ENCODE results near the gene LRRC8D.

DNA sequence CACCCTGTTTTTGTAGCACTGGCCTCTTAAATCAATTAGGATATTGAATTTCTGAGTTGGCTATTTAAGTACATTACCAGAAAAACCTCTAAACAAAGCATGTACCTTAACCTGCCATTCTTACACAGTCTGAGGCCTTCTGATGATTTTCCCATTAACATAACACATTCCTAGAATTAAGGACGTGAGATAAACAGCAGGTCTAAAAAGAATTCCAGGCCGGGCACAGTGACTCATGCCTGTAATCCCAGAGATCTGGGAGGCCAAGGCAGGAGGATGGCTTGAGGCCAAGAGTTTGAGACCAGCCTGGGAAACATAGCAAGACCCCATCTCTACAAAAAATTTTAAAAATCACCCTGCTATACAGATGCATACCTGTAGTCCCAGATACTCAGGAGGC, 18.0 kb upstream of the LRRC8D start:
- TF ChIP-seq, protein P1, sequence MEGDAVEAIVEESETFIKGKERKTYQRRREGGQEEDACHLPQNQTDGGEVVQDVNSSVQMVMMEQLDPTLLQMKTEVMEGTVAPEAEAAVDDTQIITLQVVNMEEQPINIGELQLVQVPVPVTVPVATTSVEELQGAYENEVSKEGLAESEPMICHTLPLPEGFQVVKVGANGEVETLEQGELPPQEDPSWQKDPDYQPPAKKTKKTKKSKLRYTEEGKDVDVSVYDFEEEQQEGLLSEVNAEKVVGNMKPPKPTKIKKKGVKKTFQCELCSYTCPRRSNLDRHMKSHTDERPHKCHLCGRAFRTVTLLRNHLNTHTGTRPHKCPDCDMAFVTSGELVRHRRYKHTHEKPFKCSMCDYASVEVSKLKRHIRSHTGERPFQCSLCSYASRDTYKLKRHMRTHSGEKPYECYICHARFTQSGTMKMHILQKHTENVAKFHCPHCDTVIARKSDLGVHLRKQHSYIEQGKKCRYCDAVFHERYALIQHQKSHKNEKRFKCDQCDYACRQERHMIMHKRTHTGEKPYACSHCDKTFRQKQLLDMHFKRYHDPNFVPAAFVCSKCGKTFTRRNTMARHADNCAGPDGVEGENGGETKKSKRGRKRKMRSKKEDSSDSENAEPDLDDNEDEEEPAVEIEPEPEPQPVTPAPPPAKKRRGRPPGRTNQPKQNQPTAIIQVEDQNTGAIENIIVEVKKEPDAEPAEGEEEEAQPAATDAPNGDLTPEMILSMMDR (IDR thresholded peaks at IDR 0.05): no peak
- no peak for TF ChIP-seq POLR2A (IDR thresholded peaks at IDR 0.05)
- TF ChIP-seq POLR2AphosphoS5 (IDR thresholded peaks at IDR 0.05; ENCODE audit: insufficient read depth in 1 of 2, low read depth in 1 of 2): no peak
